HG02571 (cell line): ENCODE data around the gene NEURL2.
"Not testable (repeated sequence)": the region's sequence is repeated elsewhere in the genome, so short reads cannot be mapped to it uniquely, and the experiment has no call there.

Experiments used
- ATAC-seq: cut with Tn5 transposase; IDR thresholded peaks from one replicate; pipeline ENCODE4 v1.9.1; 2021; ENCODE audit warnings: mild to moderate bottlenecking, moderate library complexity; ENCODE audit not compliant: unreplicated experiment

The NEURL2 gene

DNA sequence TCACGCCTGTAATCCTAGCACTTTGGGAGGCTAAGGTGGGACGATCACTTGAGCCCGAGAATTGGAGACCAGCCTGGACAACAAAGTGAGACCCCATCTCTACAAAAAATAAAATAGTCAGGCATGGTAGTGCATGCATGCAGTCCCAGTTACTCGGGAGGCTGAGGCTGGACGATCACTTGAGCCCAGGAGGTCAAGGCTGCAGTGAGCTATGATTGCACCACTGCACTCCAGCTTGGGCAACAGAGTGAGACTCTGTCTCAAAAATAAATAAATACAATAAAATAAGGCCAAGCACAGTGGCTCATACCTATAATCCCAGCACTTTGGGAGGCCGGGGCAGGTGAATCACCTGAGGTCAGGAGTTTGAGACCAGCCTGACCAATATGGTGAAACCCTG, 10.3 kb upstream of the NEURL2 start:
- ATAC-seq = not testable (repeated sequence)

DNA sequence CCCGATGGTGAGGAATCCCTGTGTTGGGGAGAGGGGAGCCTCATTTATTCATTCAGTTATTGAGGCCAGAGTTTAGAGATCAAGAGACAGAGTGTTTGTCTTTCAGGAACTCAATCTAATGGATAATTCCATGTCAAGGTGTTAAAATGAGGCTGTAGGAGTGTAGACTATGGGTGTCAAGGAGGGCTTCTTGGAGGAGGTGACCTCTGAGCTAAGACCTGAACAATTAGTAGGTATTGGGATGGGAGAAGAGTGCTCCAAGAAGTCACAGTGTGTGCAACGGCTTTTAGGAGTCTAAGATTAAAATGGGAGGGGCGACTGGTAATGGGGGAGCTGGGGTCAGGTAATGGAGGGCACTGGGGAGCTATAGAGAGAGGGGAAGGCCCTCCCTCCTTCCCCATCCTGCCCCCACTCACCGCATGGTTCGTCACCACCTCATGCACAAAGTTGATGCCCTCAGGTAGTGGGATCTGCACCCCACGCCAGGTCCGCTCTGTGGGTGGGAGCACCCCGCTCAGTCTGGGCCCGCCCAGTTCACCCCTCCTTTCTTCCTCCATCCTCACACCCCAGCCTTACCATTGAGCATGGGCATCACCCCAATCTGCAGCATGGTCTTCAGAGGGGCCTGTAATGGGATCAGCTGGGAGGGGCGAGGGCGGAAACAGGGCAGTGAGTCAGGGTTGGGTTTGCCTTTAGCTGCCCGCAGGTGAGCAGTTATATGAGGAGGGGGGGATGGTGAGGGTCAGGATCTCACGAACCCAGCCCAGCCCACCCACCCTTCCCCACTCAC, 8.2 kb upstream of the NEURL2 start:
- ATAC-seq = no peak

DNA sequence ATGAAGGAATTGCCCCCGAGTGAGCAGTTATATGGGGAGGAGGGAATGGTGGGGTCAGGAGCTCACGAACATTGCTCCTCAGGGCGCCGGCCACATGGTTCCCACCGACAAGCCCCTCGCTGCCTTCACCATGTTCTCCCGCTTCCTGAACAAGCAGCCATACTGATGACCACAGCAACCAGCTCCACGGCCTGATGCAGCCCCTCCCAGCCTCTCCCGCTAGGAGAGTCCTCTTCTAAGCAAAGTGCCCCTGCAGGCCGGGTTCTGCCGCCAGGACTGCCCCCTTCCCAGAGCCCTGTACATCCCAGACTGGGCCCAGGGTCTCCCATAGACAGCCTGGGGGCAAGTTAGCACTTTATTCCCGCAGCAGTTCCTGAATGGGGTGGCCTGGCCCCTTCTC, 7.3 kb upstream of the NEURL2 start:
- no peak for ATAC-seq

DNA sequence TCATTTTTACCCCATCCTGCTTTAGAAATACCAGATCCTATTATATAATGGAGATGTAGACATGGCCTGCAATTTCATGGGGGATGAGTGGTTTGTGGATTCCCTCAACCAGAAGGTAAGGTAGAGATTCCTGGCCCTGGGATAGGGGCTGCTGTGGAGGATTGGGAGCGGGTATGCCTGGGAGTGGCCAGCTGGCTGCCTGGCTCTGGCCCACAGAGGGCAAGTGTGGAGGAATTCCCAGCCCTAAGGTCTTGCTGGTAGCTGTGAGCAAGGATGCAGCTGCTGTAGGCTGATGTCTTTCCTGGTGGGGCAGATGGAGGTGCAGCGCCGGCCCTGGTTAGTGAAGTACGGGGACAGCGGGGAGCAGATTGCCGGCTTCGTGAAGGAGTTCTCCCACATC, 6.7 kb upstream of the NEURL2 start:
- no peak for ATAC-seq

DNA sequence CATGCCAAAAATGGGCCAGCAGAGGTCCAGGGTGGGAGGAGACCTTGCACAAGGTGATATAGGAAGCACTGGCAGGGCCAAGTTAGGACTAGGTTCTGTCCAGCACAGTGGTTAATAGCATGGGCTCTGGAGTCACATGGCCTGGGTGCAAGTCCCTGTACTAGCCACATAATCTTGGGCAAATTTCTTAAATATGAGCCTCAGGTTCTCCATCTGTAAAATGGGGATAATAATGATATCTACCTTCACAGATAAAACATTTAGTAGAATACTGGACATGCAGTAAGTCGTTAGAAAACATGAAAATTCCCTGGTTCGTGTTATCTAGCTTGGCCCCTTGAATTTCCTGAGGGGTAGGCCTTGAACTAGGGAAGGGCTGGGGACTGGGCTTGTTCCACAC, 6.3 kb upstream of the NEURL2 start:
- ATAC-seq = no peak

DNA sequence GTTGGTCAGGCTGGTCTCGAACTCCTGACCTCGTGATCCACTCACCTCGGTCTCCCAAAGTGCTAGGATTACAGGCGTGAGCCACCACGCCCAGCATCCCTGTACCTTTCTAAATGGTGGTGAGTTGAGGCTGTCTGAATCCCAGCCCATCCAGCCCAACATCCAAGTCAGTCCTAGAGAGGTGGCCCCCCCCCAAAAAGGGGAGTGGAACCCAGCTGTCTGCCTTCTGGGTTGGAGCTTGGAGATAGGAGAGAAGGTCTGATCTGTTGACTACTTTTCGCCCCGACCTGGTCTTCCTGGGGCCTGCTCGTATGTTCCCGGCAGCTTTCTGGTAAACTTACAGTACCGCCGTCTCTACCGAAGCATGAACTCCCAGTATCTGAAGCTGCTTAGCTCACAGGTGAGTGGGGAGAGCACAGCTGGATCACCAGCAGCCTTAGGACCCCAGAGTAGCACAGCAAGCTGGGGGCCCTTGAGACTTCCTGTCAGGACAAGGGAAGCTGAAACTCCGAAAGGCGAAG, 5.7 kb upstream of the NEURL2 start:
- ATAC-seq = no peak

DNA sequence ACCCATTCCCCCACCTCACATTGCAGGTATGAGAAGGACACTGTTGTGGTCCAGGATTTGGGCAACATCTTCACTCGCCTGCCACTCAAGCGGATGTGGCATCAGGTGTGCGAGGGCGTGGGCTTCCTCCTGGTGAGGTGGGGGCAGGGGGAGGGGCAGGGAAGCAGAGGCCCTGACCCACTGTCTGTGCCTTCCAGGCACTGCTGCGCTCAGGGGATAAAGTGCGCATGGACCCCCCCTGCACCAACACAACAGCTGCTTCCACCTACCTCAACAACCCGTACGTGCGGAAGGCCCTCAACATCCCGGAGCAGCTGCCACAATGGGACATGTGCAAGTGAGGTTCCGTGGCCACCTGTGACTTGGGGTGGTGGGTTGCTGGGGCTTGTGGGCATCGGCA, 3.8 kb upstream of the NEURL2 start:
- ATAC-seq = no peak

DNA sequence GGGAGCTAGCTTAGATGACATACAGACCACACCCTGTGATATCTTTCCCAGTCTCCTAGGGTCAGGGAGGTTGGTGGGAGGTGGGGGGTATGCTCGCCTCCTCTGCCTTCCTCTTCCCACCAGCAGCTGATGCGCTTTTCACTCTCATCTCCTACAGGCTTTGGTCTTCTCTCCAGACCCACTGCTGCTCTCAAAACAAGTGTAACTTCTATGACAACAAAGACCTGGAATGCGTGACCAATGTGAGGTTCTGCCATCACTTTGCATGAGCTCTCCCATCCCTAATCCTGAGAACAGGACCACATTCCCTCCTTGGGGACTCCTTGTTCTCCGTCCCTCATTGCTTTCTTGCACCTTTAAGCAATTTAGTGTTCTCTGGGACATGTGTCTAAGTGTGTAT, 2.8 kb upstream of the NEURL2 start:
- ATAC-seq = no peak

DNA sequence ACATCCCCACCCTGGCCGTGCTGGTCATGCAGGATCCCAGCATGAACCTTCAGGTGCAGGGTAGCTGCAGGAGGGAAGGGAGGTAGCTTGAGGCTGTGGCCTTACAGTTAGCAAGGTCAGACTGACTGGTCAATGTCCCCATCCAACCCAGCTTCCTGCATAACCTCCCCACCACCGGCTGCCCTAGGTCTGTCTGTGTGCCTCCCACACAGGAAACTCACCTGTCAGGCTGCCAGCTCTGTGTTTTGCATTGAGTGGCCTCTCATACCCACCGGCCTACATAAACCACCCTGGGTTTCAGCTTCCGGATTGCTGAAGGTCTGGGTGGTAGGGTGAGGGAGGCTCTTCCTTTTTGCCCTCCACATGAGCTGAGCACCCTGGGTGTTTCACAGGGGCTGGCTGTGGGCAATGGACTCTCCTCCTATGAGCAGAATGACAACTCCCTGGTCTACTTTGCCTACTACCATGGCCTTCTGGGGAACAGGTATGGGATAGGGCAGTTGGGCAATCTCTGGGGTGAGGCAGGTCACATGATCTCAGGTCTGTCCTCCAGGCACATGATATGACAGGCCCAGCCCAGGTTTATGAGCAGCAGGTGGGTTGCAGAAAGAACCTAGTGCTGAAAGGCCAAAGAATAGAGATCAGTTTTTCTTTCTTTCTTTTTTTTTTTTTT, 2.0 kb upstream of the NEURL2 start:
- no peak for ATAC-seq

DNA sequence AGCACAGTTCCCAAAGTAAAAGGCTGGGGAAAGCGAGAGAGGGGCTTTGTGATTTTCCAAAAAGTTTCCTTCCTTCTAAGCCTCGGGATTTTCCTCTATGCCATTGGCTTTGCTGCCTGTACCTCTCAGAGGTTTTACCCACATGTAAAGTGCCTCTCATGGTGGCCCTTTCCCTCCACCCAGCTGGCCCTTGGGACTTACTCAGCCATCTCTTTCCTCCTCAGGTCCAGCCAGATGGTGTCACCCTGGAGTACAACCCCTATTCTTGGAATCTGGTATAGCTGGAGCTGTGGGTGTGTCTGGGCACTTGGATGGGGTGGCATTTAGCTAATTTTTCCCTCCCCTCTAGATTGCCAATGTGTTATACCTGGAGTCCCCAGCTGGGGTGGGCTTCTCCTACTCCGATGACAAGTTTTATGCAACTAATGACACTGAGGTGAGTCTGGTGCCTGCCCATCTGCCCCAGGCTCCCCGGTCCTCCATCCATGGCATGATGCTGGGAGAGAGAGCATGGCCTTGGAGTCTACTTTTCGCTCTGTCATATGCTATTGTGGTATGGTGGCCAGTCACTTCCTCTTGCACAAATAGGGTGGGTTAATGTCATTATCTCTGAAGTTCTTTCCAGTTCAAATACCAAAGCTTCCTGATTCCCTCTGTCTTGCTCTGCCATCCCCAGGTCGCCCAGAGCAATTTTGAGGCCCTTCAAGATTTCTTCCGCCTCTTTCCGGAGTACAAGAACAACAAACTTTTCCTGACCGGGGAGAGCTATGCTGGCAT, 1.2 kb upstream of the NEURL2 start:
- no peak for ATAC-seq

DNA sequence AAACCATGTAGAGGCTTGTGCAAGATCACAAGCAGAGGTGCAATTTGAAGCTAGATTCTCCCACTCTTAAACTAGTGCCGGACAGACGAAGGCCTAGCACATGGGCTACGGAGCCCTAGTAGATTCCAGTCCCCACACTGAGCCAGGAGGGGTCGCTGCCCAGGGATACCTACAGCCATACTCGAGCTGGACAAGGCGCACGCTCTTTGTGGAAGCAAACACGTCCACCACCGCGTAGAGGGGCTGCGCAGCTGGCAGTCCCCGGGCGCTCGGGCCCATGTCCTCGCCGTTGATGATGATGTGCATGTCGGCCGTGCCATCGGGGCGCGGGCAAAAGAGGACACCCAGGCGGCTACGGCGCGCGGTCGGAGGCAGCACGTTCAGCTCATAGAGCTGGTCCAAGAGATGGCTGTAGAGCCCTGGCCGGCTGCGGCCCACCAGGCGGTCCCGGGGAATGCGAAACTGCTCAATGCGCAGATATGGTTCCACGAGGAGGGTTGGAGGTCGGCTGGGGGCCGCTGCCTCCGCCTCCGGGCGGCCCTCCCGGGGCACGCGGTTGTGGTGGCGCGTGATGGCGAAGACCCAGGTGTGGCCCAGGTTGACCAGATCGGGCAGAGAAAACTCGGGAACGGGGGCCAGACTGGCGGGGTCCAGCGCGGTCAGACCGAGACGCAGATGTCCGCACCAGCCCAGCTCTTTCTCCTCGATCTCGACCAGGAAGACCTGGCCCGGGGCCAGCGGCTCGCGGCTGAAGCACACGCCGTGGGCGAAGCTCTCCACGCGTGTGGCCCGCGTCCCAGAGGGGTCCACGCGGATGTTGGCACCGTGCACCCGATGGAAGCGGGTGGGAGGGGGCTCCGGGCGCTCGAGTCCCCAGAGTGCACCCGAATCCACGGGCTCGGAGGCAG, 677 bp downstream of the NEURL2 start:
- no peak for ATAC-seq

DNA sequence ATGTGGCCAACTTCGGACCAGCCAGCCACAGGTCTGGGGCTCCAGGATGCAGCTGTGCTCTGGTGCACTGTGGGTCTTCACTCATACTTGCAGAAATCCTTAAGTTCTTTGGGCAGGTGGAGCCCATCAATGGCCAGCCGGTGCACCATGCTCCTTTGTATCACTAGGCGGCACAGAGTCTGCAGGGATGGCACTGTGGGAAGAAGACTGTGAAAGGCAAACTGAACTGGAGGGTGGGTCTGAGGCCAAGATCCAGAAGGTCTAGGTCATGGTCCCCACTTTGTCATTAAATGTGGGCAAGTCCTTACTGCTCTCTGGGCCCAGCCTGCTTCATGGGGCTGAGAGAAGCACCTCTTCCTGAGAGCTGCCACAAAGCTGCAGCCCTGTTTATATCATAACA, 2.3 kb downstream of the NEURL2 start:
- ATAC-seq = no peak

DNA sequence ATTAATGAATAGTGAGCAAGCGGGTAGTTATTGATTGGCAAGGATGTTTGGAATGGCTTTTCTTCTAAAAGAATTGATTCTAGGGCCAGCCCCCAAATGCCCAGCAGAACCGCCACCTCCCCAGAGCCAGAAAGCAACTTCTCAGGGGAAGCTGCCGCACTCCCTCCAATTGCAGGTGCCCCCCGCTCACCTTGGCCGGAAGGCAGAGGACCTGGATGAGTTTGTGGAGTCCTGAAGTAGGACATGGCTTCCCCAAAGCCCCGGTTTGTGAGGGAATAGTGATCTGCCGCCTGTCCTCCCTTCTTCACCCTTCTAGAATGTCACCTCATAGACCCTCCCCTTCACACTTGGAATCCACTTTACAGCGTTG, 3.7 kb downstream of the NEURL2 start, which contains the start of gene SPATA25:
Gene SPATA25, minus strand, starts transcription at position 277 of the 370 bp plus-strand sequence. Its CDS starts 32 bp downstream, at position 245.
- no peak for ATAC-seq

DNA sequence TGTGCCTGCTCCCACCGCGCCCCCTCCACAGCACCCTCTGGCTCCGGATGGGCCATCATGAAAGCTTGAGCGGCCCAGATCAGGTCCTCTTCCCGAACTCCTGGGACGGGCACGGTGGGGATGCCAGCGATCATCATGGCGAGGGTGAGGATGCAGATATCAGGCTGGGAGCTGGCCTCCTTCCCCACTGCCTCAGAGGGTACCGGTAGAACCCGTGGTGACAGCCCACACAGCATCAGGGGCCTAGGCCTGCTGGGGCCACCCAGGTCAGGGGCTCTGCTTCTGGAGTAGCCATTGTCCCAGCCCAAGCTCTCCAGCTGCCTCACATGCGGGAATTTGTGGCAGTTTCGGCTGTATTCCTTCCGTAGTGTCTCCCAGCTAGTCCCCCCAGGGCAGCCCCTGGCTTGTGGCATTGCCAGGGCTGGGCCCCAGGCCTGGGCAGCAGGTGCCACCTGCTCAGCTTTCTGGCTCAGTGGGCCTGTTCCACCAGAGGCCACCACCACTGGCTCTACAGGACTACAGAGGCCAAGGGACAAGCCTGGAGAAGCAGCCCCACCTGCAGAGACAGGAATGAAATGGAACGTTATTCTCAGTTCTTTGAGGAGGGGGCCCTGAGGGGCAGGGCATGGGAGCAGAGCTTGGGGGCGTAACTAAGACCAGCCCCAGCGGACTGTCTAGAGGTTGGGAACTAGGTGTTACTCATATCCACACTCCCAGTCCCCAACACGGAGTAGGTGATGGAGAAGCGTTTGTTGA, 4.2 kb downstream of the NEURL2 start:
- ATAC-seq = no peak

DNA sequence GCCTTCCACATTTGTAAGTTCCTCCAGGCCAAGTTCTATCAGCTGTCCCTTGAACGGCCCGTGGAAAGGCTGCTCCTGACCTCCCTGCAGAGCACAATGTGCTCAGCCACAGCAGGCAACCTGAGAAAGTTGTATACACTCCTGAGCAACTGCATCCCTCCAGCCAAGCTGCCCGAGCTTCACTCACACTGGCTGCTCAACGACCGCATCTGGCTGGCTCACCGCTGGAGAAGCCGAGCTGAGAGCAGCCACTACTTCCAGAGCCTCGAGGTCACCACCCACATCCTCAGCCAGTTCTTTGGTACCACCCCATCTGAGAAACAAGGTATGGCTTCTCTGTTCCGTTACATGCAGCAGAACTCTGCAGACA, 7.9 kb downstream of the NEURL2 start:
- no peak for ATAC-seq

DNA sequence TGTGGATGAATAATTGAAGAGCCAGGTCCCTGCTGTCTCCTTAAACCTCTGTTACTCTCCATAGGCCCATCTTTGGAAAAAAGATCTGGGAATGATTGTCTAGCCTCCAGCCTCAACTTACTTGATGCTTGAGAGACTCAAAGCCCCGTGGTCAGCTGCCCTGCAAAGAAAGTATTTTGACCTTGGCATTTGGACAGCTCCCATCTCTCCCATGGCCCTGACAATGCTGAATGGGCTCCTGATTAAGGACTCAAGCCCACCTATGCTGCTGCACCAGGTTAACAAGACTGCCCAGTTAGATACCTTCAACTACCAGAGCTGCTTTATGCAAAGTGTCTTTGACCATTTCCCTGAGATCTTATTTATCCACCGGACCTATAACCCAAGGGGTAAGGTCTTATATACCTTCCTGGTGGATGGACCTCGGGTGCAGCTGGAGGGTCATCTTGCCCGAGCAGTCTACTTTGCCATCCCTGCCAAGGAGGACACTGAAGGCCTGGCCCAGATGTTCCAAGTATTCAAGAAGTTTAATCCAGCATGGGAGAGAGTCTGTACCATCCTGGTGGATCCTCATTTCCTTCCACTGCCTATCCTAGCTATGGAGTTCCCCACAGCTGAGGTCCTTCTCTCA, 8.4 kb downstream of the NEURL2 start:
- ATAC-seq = no peak

DNA sequence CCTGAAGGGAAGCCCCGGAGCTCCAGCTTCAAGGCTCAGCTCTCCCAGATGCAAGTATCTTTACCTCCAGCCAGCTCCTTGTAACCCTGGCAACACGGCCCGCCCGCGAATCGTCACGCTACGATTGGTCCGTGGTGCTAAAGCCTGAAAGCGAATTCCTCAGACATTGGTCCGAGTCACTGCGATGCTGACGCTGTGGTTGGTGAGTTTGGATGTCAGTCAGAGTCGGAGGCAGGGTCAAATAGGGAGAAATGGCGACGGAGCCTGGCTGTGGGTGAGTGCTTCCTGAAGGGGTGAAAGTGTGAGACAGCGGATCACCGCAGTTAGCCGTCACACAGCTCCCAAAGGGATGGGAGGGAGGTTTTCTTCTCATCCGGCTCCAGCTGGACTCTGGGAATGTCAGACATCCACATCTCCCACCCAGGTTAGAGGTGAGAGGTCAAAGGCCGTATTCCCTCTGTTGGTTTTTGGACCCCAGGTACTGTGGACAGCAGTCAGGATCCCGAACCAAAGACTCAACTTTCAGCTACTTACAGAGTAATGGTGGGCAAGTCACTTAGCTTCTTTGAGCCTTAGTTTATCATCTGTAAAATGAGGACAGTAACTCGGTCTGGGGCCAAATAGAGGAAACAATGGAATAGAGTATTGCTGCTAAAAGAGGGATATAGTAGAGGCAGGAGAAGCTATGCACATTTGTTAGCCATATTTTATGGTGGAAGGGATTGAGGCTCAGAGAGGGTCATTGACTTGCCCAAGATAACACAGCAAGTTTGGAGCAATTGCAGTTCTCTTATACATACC, 9.8 kb downstream of the NEURL2 start, which contains the start of gene ZSWIM1:
Gene ZSWIM1, plus strand, starts transcription at position 240 of the 801 bp plus-strand sequence. CDS start 1,366 bp downstream, outside the sequence.
- peak; percentile 97 for ATAC-seq

DNA sequence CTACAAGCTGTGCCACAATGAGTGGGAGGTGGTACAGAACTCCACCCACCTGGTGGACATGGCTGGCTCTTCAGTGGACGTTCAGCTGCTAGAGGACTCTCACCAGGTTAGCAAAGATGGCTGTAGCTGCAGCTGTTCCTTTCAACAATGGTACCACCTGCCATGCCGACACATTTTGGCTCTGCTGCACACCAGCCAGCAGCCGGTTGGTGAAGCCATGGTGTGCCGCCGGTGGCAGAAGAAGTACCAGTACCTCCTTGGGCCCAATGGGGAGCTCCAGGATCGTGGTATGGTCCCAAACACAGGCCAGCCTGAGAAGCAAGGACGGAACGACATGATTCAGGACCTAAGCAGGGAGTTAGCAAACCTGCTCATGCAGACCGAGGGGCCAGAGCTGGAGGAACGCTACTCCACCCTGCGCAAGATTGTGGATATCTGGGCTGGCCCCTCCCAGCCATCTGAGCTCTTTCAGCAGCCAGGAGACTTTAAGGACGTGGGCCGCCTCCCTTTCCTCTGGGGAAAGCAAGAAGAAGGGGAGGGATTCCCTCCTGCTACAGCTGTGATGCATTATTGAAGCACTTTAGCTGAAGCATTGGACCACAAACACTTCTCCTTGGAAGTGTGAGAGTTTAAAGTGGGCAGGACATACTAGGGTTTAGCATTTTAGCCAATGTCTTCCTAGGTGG, 12.8 kb downstream of the NEURL2 start:
- no peak for ATAC-seq
